ENCODE measurements around the gene TNIK. TPM values are rescaled to one million over a fixed set of nuclear protein-coding genes. Genes with fewer than 3 reads are reported as not detected.
A peak's percentile ranks its signal among the peaks of the same experiment; 100 is the strongest.

The TNIK gene
- total and polyA plus RNA-seq, 2 donors from 2014 or later, result 3.6 to 48.9 TPM

DNA sequence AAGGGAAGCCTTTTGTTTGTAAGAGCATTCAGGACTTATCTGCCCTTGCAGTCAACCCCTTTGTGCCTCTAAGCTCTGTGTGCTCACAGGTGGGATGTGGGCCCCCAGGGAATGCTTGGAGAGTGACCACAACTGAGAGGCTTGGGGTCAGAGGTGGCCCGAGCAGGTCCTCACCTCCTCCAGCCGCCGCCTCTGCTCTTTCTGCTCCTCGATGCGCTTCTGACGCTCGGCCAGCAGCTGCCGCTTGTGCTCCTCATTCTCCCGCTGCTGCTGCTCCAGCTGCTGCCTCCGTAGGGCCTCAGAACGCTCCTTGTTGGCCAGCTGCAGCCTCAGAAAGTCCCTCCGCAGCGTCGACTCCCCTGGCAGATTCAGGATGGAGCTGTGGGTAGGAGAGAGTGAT lies 302.9 kb downstream of the TNIK start:
- TF ChIP-seq CTCF (IDR thresholded peaks at IDR 0.05; ENCODE audit: borderline replicate concordance, extremely low read depth, insufficient read depth), result no peak
- H3K4me1 ChIP-seq (ENCODE audit: control insufficient read depth in 2 of 3, insufficient read depth in 2 of 3, low read depth in 1 of 3, low read length in 3 of 3), result peaks cover 0 to 6% (median 3%) of the 10 kb centered on the region in 3 donors
- no peaks in the 10 kb centered on the region for H3K27me3 ChIP-seq (ENCODE audit: control insufficient read depth, insufficient read depth, low read length)
- H3K27ac ChIP-seq (ENCODE audit: low read depth in 2 of 2, low read length in 2 of 2), result no peak overlapping the region
- DNase-seq, result peak in 4 of 5 donors; percentile 48 to 70 (median 51)
- no peaks in the 10 kb centered on the region for H3K36me3 ChIP-seq (ENCODE audit: control insufficient read depth in 2 of 3, insufficient read depth in 3 of 3, low read length in 3 of 3)
- no peak overlapping the region for H3K4me3 ChIP-seq (ENCODE audit: low read length in 3 of 3)
- H3K9me3 ChIP-seq (ENCODE audit: control insufficient read depth in 2 of 3, insufficient read depth in 1 of 3, low read length in 3 of 3), result no peaks in the 10 kb centered on the region
- no peak for FAIRE-seq
- intact Hi-C loops (cut with DNase I), result no loop called here
- no peak overlapping the region for H3K9ac ChIP-seq (ENCODE audit: low read length in 3 of 3)

GRCh38 chr3:171156401-171157010 lies 303.7 kb downstream of the TNIK start:
- H3K27me3 ChIP-seq (ENCODE audit: control insufficient read depth, insufficient read depth, low read length), result no peaks in the 10 kb centered on the region
- intact Hi-C loops (cut with DNase I), result no loop called here
- H3K36me3 ChIP-seq (ENCODE audit: control insufficient read depth in 2 of 3, insufficient read depth in 3 of 3, low read length in 3 of 3), result no peaks in the 10 kb centered on the region
- no peak for FAIRE-seq
- H3K9me3 ChIP-seq (ENCODE audit: control insufficient read depth in 2 of 3, insufficient read depth in 1 of 3, low read length in 3 of 3), result no peaks in the 10 kb centered on the region
- no peak overlapping the region for H3K27ac ChIP-seq (ENCODE audit: low read depth in 2 of 2, low read length in 2 of 2)
- peak in 1 of 5 donors; percentile 7 for DNase-seq
- no peak overlapping the region for H3K4me3 ChIP-seq (ENCODE audit: low read length in 3 of 3)
- H3K4me1 ChIP-seq (ENCODE audit: control insufficient read depth in 2 of 3, insufficient read depth in 2 of 3, low read depth in 1 of 3, low read length in 3 of 3), result peaks cover 0 to 6% (median 3%) of the 10 kb centered on the region in 3 donors
- TF ChIP-seq CTCF (IDR thresholded peaks at IDR 0.05; ENCODE audit: borderline replicate concordance, extremely low read depth, insufficient read depth), result no peak
- H3K9ac ChIP-seq (ENCODE audit: low read length in 3 of 3), result no peak overlapping the region

GRCh38 chr3:171155122-171155700 lies 305.0 kb downstream of the TNIK start:
- H3K9ac ChIP-seq (ENCODE audit: low read length in 3 of 3), result no peak overlapping the region
- peak in 3 of 5 donors; percentile 16 to 73 (median 32) for DNase-seq

More at GRCh38 chr3:171155122-171155700, 305.0 kb downstream of the TNIK start:
- Histone ChIP-seq H3K4me3 (ENCODE audit: low read length in 3 of 3) (no peak overlapping the region), H3K9me3 (ENCODE audit: control insufficient read depth in 2 of 3, insufficient read depth in 1 of 3, low read length in 3 of 3) (no peaks in the 10 kb centered on the region), H3K4me1 (ENCODE audit: control insufficient read depth in 2 of 3, insufficient read depth in 2 of 3, low read depth in 1 of 3, low read length in 3 of 3) (peaks cover 0 to 6% (median 3%) of the 10 kb centered on the region in 3 donors), H3K27ac (ENCODE audit: low read depth in 2 of 2, low read length in 2 of 2) (no peak overlapping the region), H3K36me3 (ENCODE audit: control insufficient read depth in 2 of 3, insufficient read depth in 3 of 3, low read length in 3 of 3) (no peaks in the 10 kb centered on the region), H3K27me3 (ENCODE audit: control insufficient read depth, insufficient read depth, low read length) (no peaks in the 10 kb centered on the region)
- FAIRE-seq, result no peak
- intact Hi-C loops (cut with DNase I), result no loop called here
- TF ChIP-seq CTCF (IDR thresholded peaks at IDR 0.05; ENCODE audit: borderline replicate concordance, extremely low read depth, insufficient read depth), result no peak

Data from kidney (tissue), 14 donors.